Uterus (tissue), 4 donors: ENCODE data around the gene MYO1G. TPM values are rescaled to one million over a fixed set of nuclear protein-coding genes. Genes with fewer than 3 reads are reported as not detected.
A peak's percentile ranks its signal among the peaks of the same experiment; 100 is the strongest.

Source experiments
- DNase-seq, 2 donors: peaks; one replicate each; pipeline ENCODE4 v3.0.0-alpha.2; 2019 to 2020
- H3K27ac ChIP-seq, 2 donors: fragments of 200-600 bp; sonication (generic); 1 replicate in 1 of 2; 2 replicates in 1 of 2; pipeline ENCODE4 v1.5.1; 2016 to 2018
- H3K27me3 ChIP-seq, 2 donors: fragments of 200-600 bp; sonication (generic); one replicate each; pipeline ENCODE4 v1.5.1; 2018 to 2019; ENCODE audit warnings: control low read depth in 1 of 2
- H3K36me3 ChIP-seq, 2 donors: fragments of 200-600 bp; sonication (generic); one replicate each; pipeline ENCODE4 v1.5.1; 2019; ENCODE audit warnings: control low read depth in 1 of 2
- H3K4me1 ChIP-seq, 2 donors: fragments of 200-600 bp; sonication (generic); one replicate each; pipeline ENCODE4 v1.5.1; 2018 to 2019; ENCODE audit warnings: control low read depth in 1 of 2
- H3K4me3 ChIP-seq, 2 donors: fragments of 200-600 bp; sonication (generic); 1 replicate in 1 of 2; 2 replicates in 1 of 2; pipeline ENCODE4 v1.5.1; 2018 to 2019; ENCODE audit warnings: mild to moderate bottlenecking in 1 of 2
- H3K9me3 ChIP-seq, 2 donors: fragments of 200-600 bp; sonication (generic); one replicate each; pipeline ENCODE4 v1.5.1; 2019; ENCODE audit warnings: control low read depth in 1 of 2
- CTCF ChIP-seq, 4 experiments: fragments of 200-600 bp in 2 of 4; fragments of 450-650 bp in 2 of 4; sonication (generic) in 2 of 4; IDR thresholded peaks; one replicate each; pipeline ENCODE4 v1.5.1; 2016 to 2019; ENCODE audit warnings: antibody characterized with exemption in 4 of 4, mild to moderate bottlenecking in 2 of 4, moderate library complexity in 1 of 4
- POLR2A ChIP-seq, 2 donors: fragments of 450-650 bp; IDR thresholded peaks; one replicate each; pipeline ENCODE4 v1.6.1; 2016; ENCODE audit warnings: antibody characterized with exemption in 2 of 2, mild to moderate bottlenecking in 1 of 2, moderate library complexity in 1 of 2
- intact Hi-C: fragments of 100-400 bp; cut with DNase I; formaldehyde crosslinking; loops from one replicate; pipeline ENCODE4 v1.15.1; 2023; ENCODE audit warnings: low total_unique reads
- total RNA-seq, 4 donors: library from RNA; depleted of rRNA in 3 of 4; stranded (reverse); fragments of >200 nt in 3 of 4; gene quantifications; one replicate each; pipeline versions ENCODE4 v1.1.0 to v1.2.4, GENCODE V29; 2014 to 2023
- donor health status: DM: yes; HTN: yes; CAD: no.

Gene MYO1G
- total RNA-seq, 4 donors from 2014 or later, result 0.59 to 3.1 (median 1.2) TPM

GRCh38 chr7:45003789-45004188 is 25.0 kb upstream of the MYO1G start:
- intact Hi-C loops, result no loop called here
- H3K36me3 ChIP-seq, result no peaks in the 10 kb centered on the region
- no peak for TF ChIP-seq CTCF (IDR thresholded peaks at IDR 0.05)
- TF ChIP-seq POLR2A (IDR thresholded peaks at IDR 0.05), result no peak
- H3K27me3 ChIP-seq, result no peaks in the 10 kb centered on the region
- H3K9me3 ChIP-seq, result no peaks in the 10 kb centered on the region
- peaks cover 0 to 15% of the 10 kb centered on the region in 2 donors for H3K4me1 ChIP-seq
- H3K27ac ChIP-seq, result no peak overlapping the region
- DNase-seq, result no peak
- no peak overlapping the region for H3K4me3 ChIP-seq

GRCh38 chr7:45001826-45002225 is 23.0 kb upstream of the MYO1G start:
- H3K4me3 ChIP-seq, result no peak overlapping the region
- intact Hi-C loops, result no loop called here
- no peaks in the 10 kb centered on the region for H3K36me3 ChIP-seq
- H3K27ac ChIP-seq, result no peak overlapping the region
- H3K4me1 ChIP-seq, result peaks cover 0 to 15% of the 10 kb centered on the region in 2 donors
- TF ChIP-seq POLR2A (IDR thresholded peaks at IDR 0.05), result no peak
- TF ChIP-seq CTCF (IDR thresholded peaks at IDR 0.05), result no peak
- no peaks in the 10 kb centered on the region for H3K9me3 ChIP-seq
- no peak for DNase-seq
- H3K27me3 ChIP-seq, result no peaks in the 10 kb centered on the region

GRCh38 chr7:45001138-45001694 is 22.4 kb upstream of the MYO1G start:
- Histone ChIP-seq H3K27ac (peak overlapping the region; percentile 88 to 92), H3K4me3 (peak overlapping the region; percentile 73 to 78), H3K36me3 (no peaks in the 10 kb centered on the region)

GRCh38 chr7:45000093-45001032 is 21.5 kb upstream of the MYO1G start, which contains the start of gene CCM2:
Gene CCM2, plus strand, starts transcription at chr7:45000201. Its CDS starts 133 bp downstream, at chr7:45000334.
- TF ChIP-seq POLR2A (IDR thresholded peaks at IDR 0.05) (peak in 1 of 2 donors; percentile 46), CTCF (IDR thresholded peaks at IDR 0.05) (peak in 1 of 4 experiments; percentile 9)
- Histone ChIP-seq H3K36me3 (no peaks in the 10 kb centered on the region), H3K4me1 (peaks cover 0 to 15% of the 10 kb centered on the region in 2 donors), H3K27ac (peak within 1 kb of the TSS; percentile 88 to 92), H3K27me3 (no peaks in the 10 kb centered on the region), H3K4me3 (peak within 1 kb of the TSS; percentile 73 to 78), H3K9me3 (no peaks in the 10 kb centered on the region)
- peak; percentile 50 to 63 for DNase-seq
- intact Hi-C loops, result no loop called here

More at GRCh38 chr7:45001138-45001694, 22.4 kb upstream of the MYO1G start:
- intact Hi-C loops, result no loop called here
- H3K27me3 ChIP-seq, result no peaks in the 10 kb centered on the region
- peaks cover 0 to 15% of the 10 kb centered on the region in 2 donors for H3K4me1 ChIP-seq
- TF ChIP-seq CTCF (IDR thresholded peaks at IDR 0.05) (no peak), POLR2A (IDR thresholded peaks at IDR 0.05) (no peak)
- H3K9me3 ChIP-seq, result no peaks in the 10 kb centered on the region
- DNase-seq, result no peak
